Heart right ventricle (tissue), 16 donors: ENCODE data around the gene NPLOC4. TPM values are rescaled to one million over a fixed set of nuclear protein-coding genes. Genes with fewer than 3 reads are reported as not detected.

Experiments used
- ATAC-seq, 8 donors: fragments of 200-7000 bp; cut with Tn5 transposase; one replicate each; pipeline ENCODE4 v1.9.1; 2020; ENCODE audit warnings: mild to moderate bottlenecking in 8 of 8, moderate library complexity in 8 of 8, moderate number of reproducible peaks in 1 of 8
- DNase-seq, 2 donors: peaks; one replicate each; pipeline ENCODE4 v3.0.0-alpha.2; 2020
- H3K27ac ChIP-seq, 10 donors: fragments of 200-600 bp; sonication (generic) in 2 of 10; one replicate each; pipeline versions ENCODE4 v1.5.0 to v1.8.0; 2020 to 2022; ENCODE audit warnings: mild to moderate bottlenecking in 3 of 10
- H3K27me3 ChIP-seq, 7 donors: fragments of 200-600 bp; one replicate each; pipeline ENCODE4 v1.8.0; 2021 to 2022; ENCODE audit warnings: mild to moderate bottlenecking in 2 of 7
- H3K36me3 ChIP-seq, 9 donors: fragments of 200-600 bp; sonication (generic) in 1 of 9; one replicate each; pipeline versions ENCODE4 v1.5.0 to v1.8.0; 2020 to 2022; ENCODE audit warnings: mild to moderate bottlenecking in 2 of 9
- H3K4me1 ChIP-seq, 9 donors: fragments of 200-600 bp; sonication (generic) in 1 of 9; one replicate each; pipeline versions ENCODE4 v1.5.0 to v1.8.0; 2020 to 2022; ENCODE audit warnings: mild to moderate bottlenecking in 4 of 9
- H3K4me3 ChIP-seq, 10 donors: fragments of 200-600 bp; sonication (generic) in 2 of 10; one replicate each; pipeline versions ENCODE4 v1.5.0 to v1.8.0; 2020 to 2022; ENCODE audit warnings: mild to moderate bottlenecking in 7 of 10, moderate library complexity in 2 of 10
- H3K9me3 ChIP-seq, 11 donors: fragments of 200-600 bp in 10 of 11; sonication (generic) in 2 of 11; one replicate each; pipeline versions ENCODE4 v1.5.0 to v1.8.0; 2013 to 2022; ENCODE audit warnings: mild to moderate bottlenecking in 2 of 11, control low read depth in 1 of 11, moderate library complexity in 1 of 11
- CTCF ChIP-seq, 9 donors: fragments of 200-600 bp; sonication (generic) in 2 of 9; IDR thresholded peaks; one replicate each; pipeline versions ENCODE4 v1.5.0 to v1.8.0; 2021 to 2022; ENCODE audit warnings: antibody characterized with exemption in 9 of 9, mild to moderate bottlenecking in 5 of 9, moderate library complexity in 1 of 9
- WGBS, 2 donors: extraction: QIAGEN DNeasy Blood & Tissue Kit; methylation state at CpG; one replicate each; pipeline ENCODE4 v1.1.7; 2013; ENCODE audit warnings: inconsistent platforms in 1 of 2; 5-methylcytosine and 5-hydroxymethylcytosine counted together
- intact Hi-C, 10 donors: fragments of 100-400 bp; cut with DNase I; formaldehyde crosslinking; loops; one replicate each; pipeline versions ENCODE4 v1.11.1 to v1.14.2; 2022
- polyA plus RNA-seq, 2 donors: library from polyadenylated mRNA; stranded (reverse); fragments of 200-250 nt; gene quantifications; one replicate each; pipeline ENCODE4 v1.2.3, GENCODE V29; 2013
- total RNA-seq, 10 donors: library from RNA; stranded (reverse); fragmentation: NEBNext Ultra II Directional in 3 of 10; extraction: Animal tissue kit (Norgen Biotek cat#: 25700) in 3 of 10; gene quantifications; one replicate each; pipeline versions ENCODE4 v1.2.1 to v1.2.4, GENCODE V29; 2021 to 2023
- donor health status: Arrhythmogenic right ventricular cardiomyopathy.
- donor health status: ischemic (EF 13 %, LVEDD 7.1; RV severe dilation, severe dysfunction).
- donor health status: healthy with polysubstance abuse.
- donor health status: DM: no; HTN: yes; CAD: no.
- donor health status: DM: no; HTN: no; CAD: no.
- donor health status: ischemic (EF 25% LVEDD 6.9; RV normal size, moderate dysfunction).
- donor health status: ischemic (EF 25% LVEDD 5.7; RV mildly dilated, moderate dysfunction).
- donor health status: healthy.
- donor health status: DM: yes; HTN: yes; CAD: no.
- donor health status: Ischemic cardiomyopathy.
- donor health status: ischemic (EF 35%, LVEDD 5.7; RV mildly dilated, moderate dysfunction).
- donor health status: nonischemic (EF 11% LVEDD 7.7; RV severe dilation, severe dysfunction).
- donor health status: DM: yes; HTN: yes; CAD: no.
- donor health status: PGD.
- donor health status: ischemic (EF 29% LVEDD 5.4; RV normal size, mild dysfunction).
- donor health status: nonischemic (EF 23%, LVEDD 6.1; RV moderate dilation, normal function).

Gene NPLOC4
- total and polyA plus RNA-seq, 12 donors = 30.7 to 115 (median 95.2) TPM

- Histone ChIP-seq H3K27me3 (no peaks in the 10 kb centered on the region), H3K4me1 (peaks cover 0 to 24% (median 16%) of the 10 kb centered on the region in 9 donors), H3K9me3 (no peaks in the 10 kb centered on the region), H3K4me3 (no peak overlapping the region), H3K27ac (no peak overlapping the region), H3K36me3 (peaks cover 0 to 94% (median 35%) of the 10 kb centered on the region in 9 donors)
- DNase-seq (no peak), ATAC-seq (no peak)
- 79 to 83% methylated on average over 17 of the region's 17 CpGs for WGBS, 2 donors
- intact Hi-C loops = no loop called here
- TF ChIP-seq CTCF (IDR thresholded peaks at IDR 0.05) = no peak
Observed at GRCh38 chr17:81573794-81574642, 62.9 kb downstream of the NPLOC4 start.

GRCh38 chr17:81572563-81573168 is 64.2 kb downstream of the NPLOC4 start:
- Histone ChIP-seq H3K27ac (no peak overlapping the region), H3K9me3 (no peaks in the 10 kb centered on the region), H3K36me3 (peaks cover 0 to 96% (median 46%) of the 10 kb centered on the region in 9 donors), H3K27me3 (no peaks in the 10 kb centered on the region), H3K4me1 (peaks cover 0 to 24% (median 18%) of the 10 kb centered on the region in 9 donors), H3K4me3 (no peak overlapping the region)
- no peak for TF ChIP-seq CTCF (IDR thresholded peaks at IDR 0.05)
- intact Hi-C loops = no loop called here
- no peak for DNase-seq
- WGBS, 2 donors = 95 to 97% methylated on average over 12 of the region's 12 CpGs
- ATAC-seq = no peak

GRCh38 chr17:81570964-81571363 is 65.9 kb downstream of the NPLOC4 start:
- DNase-seq (no peak), ATAC-seq (no peak)
- WGBS, 2 donors = 89 to 90% methylated on average over 11 of the region's 11 CpGs
- Histone ChIP-seq H3K36me3 (peaks cover 0 to 99% (median 52%) of the 10 kb centered on the region in 9 donors), H3K4me1 (peaks cover 8 to 26% (median 22%) of the 10 kb centered on the region in 9 donors), H3K9me3 (no peaks in the 10 kb centered on the region), H3K4me3 (no peak overlapping the region), H3K27me3 (no peaks in the 10 kb centered on the region), H3K27ac (no peak overlapping the region)
- TF ChIP-seq CTCF (IDR thresholded peaks at IDR 0.05) = no peak
- intact Hi-C loops = no loop called here

GRCh38 chr17:81569986-81570514 is 66.9 kb downstream of the NPLOC4 start:
- TF ChIP-seq CTCF (IDR thresholded peaks at IDR 0.05) = no peak
- ATAC-seq (no peak), DNase-seq (no peak)
- Histone ChIP-seq H3K9me3 (no peaks in the 10 kb centered on the region), H3K4me3 (no peak overlapping the region), H3K36me3 (peaks cover 0 to 100% (median 61%) of the 10 kb centered on the region in 9 donors), H3K4me1 (peaks cover 9 to 32% (median 27%) of the 10 kb centered on the region in 9 donors), H3K27me3 (no peaks in the 10 kb centered on the region), H3K27ac (no peak overlapping the region)
- 95 to 97% methylated on average over 18 of the region's 18 CpGs for WGBS, 2 donors
- intact Hi-C loops = loop anchor here in 1 of 10 donors (5.0 kb wide), 1 partner anchor 32 kb away; no protein-coding TSS in a partner anchor
